HepG2 (cell line): ENCODE measurements around the gene MEPE. TPM values are rescaled to one million over a fixed set of nuclear protein-coding genes. Genes with fewer than 3 reads are reported as not detected.

ENCODE experiments used
- ATAC-seq: fragments of 200-7000 bp; cut with Tn5 transposase; 3 replicates; pipeline ENCODE4 v1.9.1; 2020; ENCODE audit warnings: mild to moderate bottlenecking, moderate library complexity
- BruUV-seq: library from RNA; stranded (reverse); fragments of 400-500 nt; replicated peaks from 2 replicates; lab custom pipeline; 2021; lab: Mats Ljungman, UMichigan
- CTCF ChIA-PET: fragments of 300-600 bp; formaldehyde crosslinking; extraction: SDS; loops from one replicate; lab custom pipeline; 2021; ENCODE audit warnings: low total read pairs, inconsistent platforms, low intra/inter-chr PET ratio; lab: Yijun Ruan, JAX
- POLR2A ChIA-PET: fragments of 350-600 bp; sonication (Branson Sonifier 250); formaldehyde crosslinking; loops from one replicate; lab custom pipeline; 2020; ENCODE audit warnings: antibody characterized with exemption, inconsistent platforms; lab: Yijun Ruan, JAX
- DNase-seq: peaks from one replicate; pipeline ENCODE4 v3.0.0-alpha.2; 2015; ENCODE audit warnings: low spot score
- FAIRE-seq: peaks from 3 replicates; lab custom pipeline; 2011; peaks lifted over from hg19 to GRCh38; lab: Jason Lieb, UNC
- H2AFZ ChIP-seq: one replicate; pipeline ENCODE4 v1.6.1; 2011; ENCODE audit warnings: low read length, inconsistent platforms
- H3K27ac ChIP-seq: fragments of 300-600 bp; 3 replicates; pipeline ENCODE4 v1.8.0; 2011; ENCODE audit warnings: mixed run types, mild to moderate bottlenecking, mixed read lengths, low read length, inconsistent platforms; ENCODE audit not compliant: insufficient read depth; ENCODE audit errors: extremely low read length
- H3K27me3 ChIP-seq, 2 experiments: fragments of 200-600 bp in 1 of 2; 2 replicates in 1 of 2; 3 replicates in 1 of 2; pipeline versions ENCODE4 v1.6.0 to v1.8.0; 2011; ENCODE audit warnings: low read length in 2 of 2, mild to moderate bottlenecking in 2 of 2, moderate library complexity in 2 of 2, inconsistent platforms in 1 of 2; ENCODE audit not compliant: insufficient read depth in 2 of 2, control insufficient read depth in 1 of 2
- H3K36me3 ChIP-seq, 2 experiments: fragments of 200-600 bp in 1 of 2; replicated peaks in 1 of 2; 2 replicates in 1 of 2; 3 replicates in 1 of 2; pipeline versions ENCODE4 v1.5.1 to v1.8.0; 2011; ENCODE audit warnings: low read length in 2 of 2, inconsistent platforms in 1 of 2; ENCODE audit not compliant: insufficient read depth in 2 of 2, control insufficient read depth in 1 of 2
- H3K4me1 ChIP-seq: 2 replicates; pipeline ENCODE4 v1.5.1; 2012; ENCODE audit warnings: low read length, inconsistent platforms; ENCODE audit not compliant: insufficient read depth
- H3K4me2 ChIP-seq: 2 replicates; pipeline ENCODE4 v1.6.0; 2011; ENCODE audit warnings: low read depth, low read length, inconsistent platforms
- H3K4me3 ChIP-seq, 3 experiments: fragments of 200-600 bp in 1 of 3; sonication (generic), shearing (Covaris generic) in 1 of 3; replicated peaks in 1 of 3; 2 replicates each; pipeline ENCODE4 v1.5.1; 2011 to 2016; ENCODE audit warnings: low read length in 3 of 3, inconsistent platforms in 2 of 3, low read depth in 2 of 3, mild to moderate bottlenecking in 2 of 3, control low read depth in 1 of 3, mixed read lengths in 1 of 3; ENCODE audit not compliant: insufficient read depth in 1 of 3
- H3K79me2 ChIP-seq: one replicate; pipeline ENCODE4 v1.6.1; 2011; ENCODE audit warnings: low read length, inconsistent platforms; ENCODE audit not compliant: insufficient read depth
- H3K9ac ChIP-seq: 2 replicates; pipeline ENCODE4 v1.6.0; 2011; ENCODE audit warnings: mild to moderate bottlenecking, low read depth, low read length, inconsistent platforms; ENCODE audit not compliant: insufficient read depth
- H3K9me3 ChIP-seq: 2 replicates; pipeline ENCODE4 v1.5.1; 2012; ENCODE audit warnings: mild to moderate bottlenecking, low read length
- H4K20me1 ChIP-seq: 2 replicates; pipeline ENCODE4 v1.6.0; 2011; ENCODE audit warnings: inconsistent platforms, mild to moderate bottlenecking, low read length, moderate library complexity; ENCODE audit not compliant: insufficient read depth
- ELK4 ChIP-seq: sonication (generic); formaldehyde crosslinking; IDR thresholded peaks from 2 replicates; pipeline ENCODE4 v1.9.0; 2021; ENCODE audit warnings: missing genetic modification reagents, borderline replicate concordance
- FOXA3 ChIP-seq: IDR thresholded peaks from 2 replicates; pipeline ENCODE4 v1.6.1; 2016; ENCODE audit warnings: missing genetic modification reagents, missing compliant biosample characterization
- GABPB1 ChIP-seq: IDR thresholded peaks from 2 replicates; pipeline ENCODE4 v1.6.1; 2016; ENCODE audit warnings: mild to moderate bottlenecking, missing genetic modification reagents, moderate library complexity, missing compliant biosample characterization
- HINFP ChIP-seq: sonication (generic); formaldehyde crosslinking; IDR thresholded peaks from 2 replicates; pipeline ENCODE4 v1.4.0; 2020; ENCODE audit warnings: low read depth, mild to moderate bottlenecking, missing genetic modification reagents
- JARID2 ChIP-seq: sonication (generic); formaldehyde crosslinking; IDR thresholded peaks from 2 replicates; pipeline ENCODE4 v1.8.1; 2023; ENCODE audit warnings: missing genetic modification reagents, inconsistent platforms; ENCODE audit not compliant: insufficient replicate concordance
- KLF9 ChIP-seq: IDR thresholded peaks from 2 replicates; pipeline ENCODE4 v1.6.1; 2016; ENCODE audit warnings: low read depth
- NFE2L1 ChIP-seq: sonication (generic); formaldehyde crosslinking; IDR thresholded peaks from 2 replicates; pipeline ENCODE4 v1.4.0; 2020; ENCODE audit warnings: missing genetic modification reagents, mild to moderate bottlenecking, borderline replicate concordance
- PBX2 ChIP-seq: IDR thresholded peaks from 2 replicates; pipeline ENCODE4 v1.6.1; 2016; ENCODE audit warnings: control low read depth
- RFXANK ChIP-seq: IDR thresholded peaks from 2 replicates; pipeline ENCODE4 v1.6.1; 2016
- SYNCRIP ChIP-seq: fragments of 200-400 bp; formaldehyde crosslinking; IDR thresholded peaks from 2 replicates; pipeline ENCODE4 v1.6.1; 2018; ENCODE audit warnings: mild to moderate bottlenecking, low read depth, low read length; ENCODE audit not compliant: insufficient read depth
- ZNF362 ChIP-seq: sonication (generic); formaldehyde crosslinking; IDR thresholded peaks from 2 replicates; pipeline ENCODE4 v1.4.0; 2020; ENCODE audit warnings: missing genetic modification reagents, mild to moderate bottlenecking, borderline replicate concordance
- ZNF468 ChIP-seq: sonication (generic); formaldehyde crosslinking; IDR thresholded peaks from 2 replicates; pipeline ENCODE4 v1.8.0; 2022; ENCODE audit warnings: mild to moderate bottlenecking, moderate library complexity, missing genetic modification reagents
- ZNF503 ChIP-seq: sonication (generic); formaldehyde crosslinking; IDR thresholded peaks from 2 replicates; pipeline ENCODE4 v1.4.0; 2020; ENCODE audit warnings: missing genetic modification reagents
- ZNF773 ChIP-seq: sonication (generic); formaldehyde crosslinking; IDR thresholded peaks from 2 replicates; pipeline ENCODE4 v1.4.0; 2020; ENCODE audit warnings: missing genetic modification reagents, borderline replicate concordance
- ZXDC ChIP-seq: sonication (generic); formaldehyde crosslinking; IDR thresholded peaks from 2 replicates; pipeline ENCODE4 v1.5.0; 2020; ENCODE audit warnings: mild to moderate bottlenecking, missing genetic modification reagents
- WGBS: methylation state at CpG from one replicate; pipeline ENCODE4 v1.1.6; 2017; ENCODE audit warnings: low lambda C conversion rate; 5-methylcytosine and 5-hydroxymethylcytosine counted together
- in situ Hi-C: cut with HindIII; loops from 2 replicates; pipeline ENCODE4 v1.10.0; 2017; ENCODE audit warnings: low pct_unique_long_range_greater_than_20kb; ENCODE audit not compliant: extremely low pct_ligation_motif_present
- intact Hi-C: fragments of 100-400 bp; cut with micrococcal nuclease; formaldehyde crosslinking; loops from one replicate; pipeline ENCODE4 v1.10.0; 2022; ENCODE audit not compliant: unreplicated experiment
- polyA plus RNA-seq, 8 experiments: library from polyadenylated mRNA; depleted of rRNA in 3 of 8; stranded (reverse) in 7 of 8; unstranded in 1 of 8; fragments of >200 nt; fragmentation: Illumina TruSeq in 4 of 8; extraction: Trizol in 4 of 8; gene quantifications; 2 replicates each; pipeline versions ENCODE4 v1.2.1 to v1.2.3, GENCODE V29; 2011 to 2016; ENCODE audit warnings: low read depth in 4 of 8, missing spikeins in 1 of 8, mixed read lengths in 1 of 8; ENCODE audit not compliant: insufficient read depth in 1 of 8
- total RNA-seq, 5 experiments: library from RNA; depleted of rRNA; stranded (reverse); fragments of >200 nt; fragmentation: Illumina TruSeq; extraction: Trizol; gene quantifications; 2 replicates each; pipeline ENCODE4 v1.2.3, GENCODE V29; 2016; ENCODE audit warnings: low read depth in 1 of 5

MEPE gene
- total and polyA plus RNA-seq, 2 of the 13 experiments (the other 11 are each of a cell fraction or from before 2014, with no cell fraction given), result 0.04 TPM; not detected in 1

- Histone ChIP-seq H4K20me1 (no peaks in the 10 kb centered on the region), H3K36me3 (no peaks in the 10 kb centered on the region), H3K9ac (no peak overlapping the region), H3K79me2 (no peaks in the 10 kb centered on the region), H3K27ac (no peak overlapping the region), H3K4me3 (no peak overlapping the region), H3K4me1 (peaks cover 57% of the 10 kb centered on the region), H3K4me2 (no peak overlapping the region), H2AFZ (no peak overlapping the region), H3K27me3 (no peaks in the 10 kb centered on the region), H3K9me3 (no peaks in the 10 kb centered on the region)
- in situ Hi-C loops, result loop anchor here (5.0 to 10.0 kb wide), 2 partner anchors 122 to 359 kb away; partner anchors contain the start of gene SPP1
- ATAC-seq (no peak), FAIRE-seq (no peak), DNase-seq (no peak)
- CTCF ChIA-PET, result no interaction called here
- 92% methylated on average over 8 of the region's 8 CpGs for WGBS
- BruUV-seq, result no TSS peak
- intact Hi-C loops, result loop anchor here (10.0 kb wide), 1 partner anchor 659 kb away; no protein-coding TSS in a partner anchor
- POLR2A ChIA-PET, result interaction anchor here (0.7 kb wide), 1 partner anchor 55 kb away, joined by 3 read pairs; no protein-coding TSS in a partner anchor
- TF ChIP-seq RFXANK (no peak), PBX2 (CRISPR knock-in tag) (no peak), GABPB1 (CRISPR knock-in tag) (no peak), HINFP (CRISPR knock-in tag) (no peak), JARID2 (CRISPR knock-in tag) (no peak), ZXDC (no peak), ZNF773 (no peak), ELK4 (CRISPR knock-in tag) (no peak), KLF9 (CRISPR knock-in tag) (no peak), FOXA3 (no peak), ZNF362 (CRISPR knock-in tag) (no peak), ZNF468 (CRISPR knock-in tag) (no peak), NFE2L1 (no peak), ZNF503 (CRISPR knock-in tag) (no peak), SYNCRIP (no peak)
Measured at GRCh38 chr4:87855559-87855958, 22.8 kb downstream of the MEPE start.
